ENCODE results near the gene CD101. TPM values are rescaled to one million over a fixed set of nuclear protein-coding genes. Genes with fewer than 3 reads are reported as not detected.

Gene CD101
- polyA plus RNA-seq, 3 donors, result 27.2 to 101 (median 54.7) TPM

DNA sequence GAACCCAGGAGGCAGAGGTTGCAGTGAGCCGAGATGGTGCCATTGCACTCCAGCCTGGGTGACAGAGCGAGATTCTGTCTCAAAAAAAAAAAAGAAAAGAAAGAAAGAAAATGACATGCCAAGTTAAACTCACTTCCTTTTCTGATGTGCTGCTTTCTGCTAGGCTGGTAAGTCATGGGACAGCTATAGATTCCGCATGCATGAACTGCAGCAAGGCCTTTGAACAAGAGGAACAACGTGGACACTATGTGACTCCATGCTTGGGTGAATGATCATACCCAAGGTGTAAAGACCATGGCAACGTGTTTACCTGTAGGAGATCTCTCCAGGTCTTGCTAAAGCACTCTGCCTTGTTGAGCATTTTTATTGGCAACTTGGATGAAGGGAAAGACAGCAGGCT lies 48.3 kb downstream of the CD101 start:
- Histone ChIP-seq H3K27ac (ENCODE audit: low read depth in 1 of 2, low read length in 2 of 2) (peak overlapping the region; percentile 77 to 82), H4K20me1 (ENCODE audit: insufficient read depth, low read length) (no peaks in the 10 kb centered on the region), H3K79me2 (ENCODE audit: insufficient read depth, low read length) (no peaks in the 10 kb centered on the region), H3K36me3 (replicated peaks in 1 of 2; ENCODE audit: control insufficient read depth in 1 of 2, insufficient read depth in 2 of 2, low read length in 2 of 2) (no peaks in the 10 kb centered on the region), H3K4me3 (replicated peaks in 1 of 3; ENCODE audit: low read depth in 2 of 3, low read length in 3 of 3) (no peak overlapping the region), H3K9me3 (replicated peaks in 1 of 2; ENCODE audit: control insufficient read depth in 1 of 2, insufficient read depth in 1 of 2, low read length in 2 of 2) (no peaks in the 10 kb centered on the region), H3K4me2 (replicated peaks; ENCODE audit: extremely low read depth, low read length, poor library complexity, severe bottlenecking) (no peak overlapping the region), H3K9ac (ENCODE audit: insufficient read depth, low read length, poor library complexity, severe bottlenecking) (no peak overlapping the region), H3K27me3 (ENCODE audit: control insufficient read depth in 2 of 2, insufficient read depth in 2 of 2, low read length in 2 of 2) (no peaks in the 10 kb centered on the region), H2AFZ (ENCODE audit: insufficient read depth, low read depth, low read length, poor library complexity, severe bottlenecking) (no peak overlapping the region), H3K4me1 (ENCODE audit: control insufficient read depth in 1 of 2, insufficient read depth in 2 of 2, low read length in 2 of 2) (peaks cover 44 to 46% of the 10 kb centered on the region in 2 donors)
- Mint-ChIP-seq H3K27me3 (ENCODE audit: low read depth in 3 of 3) (peaks cover 0 to 4% (median 1%) of the 10 kb centered on the region in 3 donors), H3K9me3 (peaks cover 0 to 1% (median 0%) of the 10 kb centered on the region in 7 donors), H3K4me1 (peaks cover 53% of the 10 kb centered on the region), H3K4me3 (no peak overlapping the region), H3K36me3 (no peaks in the 10 kb centered on the region), H3K27ac (peak overlapping the region; percentile 70 to 92 (median 87))
- 33% methylated on average over 5 of the region's 5 CpGs for WGBS (ENCODE audit: insufficient coverage)
- TF ChIP-seq, protein P1, sequence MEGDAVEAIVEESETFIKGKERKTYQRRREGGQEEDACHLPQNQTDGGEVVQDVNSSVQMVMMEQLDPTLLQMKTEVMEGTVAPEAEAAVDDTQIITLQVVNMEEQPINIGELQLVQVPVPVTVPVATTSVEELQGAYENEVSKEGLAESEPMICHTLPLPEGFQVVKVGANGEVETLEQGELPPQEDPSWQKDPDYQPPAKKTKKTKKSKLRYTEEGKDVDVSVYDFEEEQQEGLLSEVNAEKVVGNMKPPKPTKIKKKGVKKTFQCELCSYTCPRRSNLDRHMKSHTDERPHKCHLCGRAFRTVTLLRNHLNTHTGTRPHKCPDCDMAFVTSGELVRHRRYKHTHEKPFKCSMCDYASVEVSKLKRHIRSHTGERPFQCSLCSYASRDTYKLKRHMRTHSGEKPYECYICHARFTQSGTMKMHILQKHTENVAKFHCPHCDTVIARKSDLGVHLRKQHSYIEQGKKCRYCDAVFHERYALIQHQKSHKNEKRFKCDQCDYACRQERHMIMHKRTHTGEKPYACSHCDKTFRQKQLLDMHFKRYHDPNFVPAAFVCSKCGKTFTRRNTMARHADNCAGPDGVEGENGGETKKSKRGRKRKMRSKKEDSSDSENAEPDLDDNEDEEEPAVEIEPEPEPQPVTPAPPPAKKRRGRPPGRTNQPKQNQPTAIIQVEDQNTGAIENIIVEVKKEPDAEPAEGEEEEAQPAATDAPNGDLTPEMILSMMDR (IDR thresholded peaks at IDR 0.05), result no peak
- intact Hi-C loops (cut with micrococcal nuclease), result loop anchor here (5.0 to 10.0 kb wide), 3 partner anchors 48 to 475 kb away; partner anchors contain the start of genes CD58 (in 2 of the 2) and CD101 (in 1 of the 2)
- peak; percentile 50 to 71 (median 54) for DNase-seq

DNA sequence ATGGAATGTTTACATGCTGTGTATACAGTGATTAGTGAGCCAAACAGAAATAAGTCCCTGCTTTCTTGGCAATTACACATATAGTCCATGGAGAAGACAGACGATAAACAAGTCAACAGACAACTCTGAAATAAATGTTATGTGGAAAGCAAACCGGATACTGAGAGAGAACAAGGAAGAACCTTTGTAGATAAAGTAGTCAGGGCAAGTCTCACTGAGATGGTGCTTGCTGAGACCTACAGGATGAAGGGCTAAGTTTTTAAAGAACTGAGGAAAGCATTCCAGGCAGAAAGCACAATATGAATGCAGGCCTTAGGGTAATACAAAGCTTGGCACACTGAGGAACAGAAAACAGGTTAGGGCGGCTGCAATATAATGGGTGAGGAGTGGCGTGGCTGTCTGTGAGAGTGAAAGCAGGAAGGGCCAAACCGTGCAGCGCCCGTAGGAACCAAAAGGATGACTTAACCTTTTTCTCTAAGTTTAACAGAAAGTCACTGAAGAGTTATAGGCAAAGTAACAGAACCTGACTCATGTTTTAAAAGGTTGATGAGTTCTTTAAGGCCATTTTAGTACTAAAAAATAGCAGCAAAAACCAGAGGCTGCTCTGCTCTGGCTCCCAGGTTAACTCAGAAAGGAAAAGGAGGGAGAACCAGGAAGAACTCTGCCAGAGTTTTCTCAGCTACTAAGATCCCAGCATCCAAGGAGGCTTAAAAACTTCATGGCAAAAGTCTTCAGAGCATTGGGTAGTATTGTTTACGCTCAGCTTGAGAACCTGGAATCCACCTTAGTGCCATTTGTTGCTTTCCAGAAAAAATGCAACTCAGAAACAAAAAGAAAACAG lies 49.9 kb downstream of the CD101 start:
- Histone ChIP-seq H3K79me2 (ENCODE audit: insufficient read depth, low read length) (no peaks in the 10 kb centered on the region), H3K4me1 (ENCODE audit: control insufficient read depth in 1 of 2, insufficient read depth in 2 of 2, low read length in 2 of 2) (peaks cover 44 to 46% of the 10 kb centered on the region in 2 donors), H3K9me3 (replicated peaks in 1 of 2; ENCODE audit: control insufficient read depth in 1 of 2, insufficient read depth in 1 of 2, low read length in 2 of 2) (no peaks in the 10 kb centered on the region), H3K36me3 (replicated peaks in 1 of 2; ENCODE audit: control insufficient read depth in 1 of 2, insufficient read depth in 2 of 2, low read length in 2 of 2) (no peaks in the 10 kb centered on the region), H3K4me2 (replicated peaks; ENCODE audit: extremely low read depth, low read length, poor library complexity, severe bottlenecking) (peak overlapping the region; percentile 81), H3K4me3 (replicated peaks in 1 of 3; ENCODE audit: low read depth in 2 of 3, low read length in 3 of 3) (peak overlapping the region; percentile 6 to 65 (median 31)), H2AFZ (ENCODE audit: insufficient read depth, low read depth, low read length, poor library complexity, severe bottlenecking) (peak overlapping the region; percentile 84), H4K20me1 (ENCODE audit: insufficient read depth, low read length) (no peaks in the 10 kb centered on the region), H3K27me3 (ENCODE audit: control insufficient read depth in 2 of 2, insufficient read depth in 2 of 2, low read length in 2 of 2) (no peaks in the 10 kb centered on the region), H3K9ac (ENCODE audit: insufficient read depth, low read length, poor library complexity, severe bottlenecking) (peak overlapping the region; percentile 58), H3K27ac (ENCODE audit: low read depth in 1 of 2, low read length in 2 of 2) (peak overlapping the region; percentile 3 to 87)
- H3K27ac Mint-ChIP-seq, result peak overlapping the region; percentile 68 to 94 (median 83)
- peaks cover 0 to 2% (median 0%) of the 10 kb centered on the region in 3 donors for H3K27me3 Mint-ChIP-seq (ENCODE audit: low read depth in 3 of 3)
- H3K4me3 Mint-ChIP-seq, result peak overlapping the region; percentile 74 to 91
- intact Hi-C loops (cut with micrococcal nuclease), result loop anchor here (5.0 to 10.0 kb wide), 3 partner anchors 49 to 477 kb away; partner anchors contain the start of genes CD58 (in 2 of the 2) and CD101 (in 1 of the 2)
- TF ChIP-seq, protein P1 (IDR thresholded peaks at IDR 0.05), result no peak
- 0% methylated on average over 3 of the region's 8 CpGs for WGBS (ENCODE audit: insufficient coverage)
- no peaks in the 10 kb centered on the region for H3K9me3 Mint-ChIP-seq
- H3K36me3 Mint-ChIP-seq, result no peaks in the 10 kb centered on the region
- peak; percentile 22 to 36 (median 34) for DNase-seq
- peaks cover 47% of the 10 kb centered on the region for H3K4me1 Mint-ChIP-seq

Measured in CD14-positive monocyte (primary cell).